ENCODE results near the gene FAM53B.

The FAM53B gene

DNA sequence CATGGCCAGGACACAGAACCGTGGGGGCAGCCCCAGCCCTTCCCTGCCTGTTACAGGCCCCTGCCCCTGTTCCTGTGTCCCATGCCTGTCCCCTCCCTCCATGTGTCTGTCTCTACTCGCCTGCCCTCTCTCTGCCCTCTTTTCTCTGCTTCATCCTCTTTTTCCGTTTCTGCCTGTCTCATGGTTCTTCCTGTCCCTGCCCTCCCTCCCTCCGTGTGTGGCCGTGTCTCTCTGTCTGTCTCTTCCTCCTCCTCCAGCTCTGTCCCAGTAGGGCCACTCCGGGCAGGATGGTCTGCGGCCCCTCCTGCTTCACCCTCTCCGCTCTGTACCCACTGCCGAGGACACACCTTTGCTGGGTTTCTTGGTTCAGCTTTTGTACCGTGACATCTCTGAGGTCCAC is 137.4 kb downstream of the FAM53B start:
- H3K27ac Mint-ChIP-seq = no peak overlapping the region
- intact Hi-C loops (cut with micrococcal nuclease) = no loop called here
- peaks cover 7% of the 10 kb centered on the region for H3K27me3 Mint-ChIP-seq
- H3K4me1 Mint-ChIP-seq (ENCODE audit: low read depth) = peaks cover 20% of the 10 kb centered on the region
- no peak overlapping the region for H3K4me3 Mint-ChIP-seq
- H3K9me3 Mint-ChIP-seq = no peaks in the 10 kb centered on the region
- H3K36me3 Mint-ChIP-seq (ENCODE audit: low read depth) = no peaks in the 10 kb centered on the region

DNA sequence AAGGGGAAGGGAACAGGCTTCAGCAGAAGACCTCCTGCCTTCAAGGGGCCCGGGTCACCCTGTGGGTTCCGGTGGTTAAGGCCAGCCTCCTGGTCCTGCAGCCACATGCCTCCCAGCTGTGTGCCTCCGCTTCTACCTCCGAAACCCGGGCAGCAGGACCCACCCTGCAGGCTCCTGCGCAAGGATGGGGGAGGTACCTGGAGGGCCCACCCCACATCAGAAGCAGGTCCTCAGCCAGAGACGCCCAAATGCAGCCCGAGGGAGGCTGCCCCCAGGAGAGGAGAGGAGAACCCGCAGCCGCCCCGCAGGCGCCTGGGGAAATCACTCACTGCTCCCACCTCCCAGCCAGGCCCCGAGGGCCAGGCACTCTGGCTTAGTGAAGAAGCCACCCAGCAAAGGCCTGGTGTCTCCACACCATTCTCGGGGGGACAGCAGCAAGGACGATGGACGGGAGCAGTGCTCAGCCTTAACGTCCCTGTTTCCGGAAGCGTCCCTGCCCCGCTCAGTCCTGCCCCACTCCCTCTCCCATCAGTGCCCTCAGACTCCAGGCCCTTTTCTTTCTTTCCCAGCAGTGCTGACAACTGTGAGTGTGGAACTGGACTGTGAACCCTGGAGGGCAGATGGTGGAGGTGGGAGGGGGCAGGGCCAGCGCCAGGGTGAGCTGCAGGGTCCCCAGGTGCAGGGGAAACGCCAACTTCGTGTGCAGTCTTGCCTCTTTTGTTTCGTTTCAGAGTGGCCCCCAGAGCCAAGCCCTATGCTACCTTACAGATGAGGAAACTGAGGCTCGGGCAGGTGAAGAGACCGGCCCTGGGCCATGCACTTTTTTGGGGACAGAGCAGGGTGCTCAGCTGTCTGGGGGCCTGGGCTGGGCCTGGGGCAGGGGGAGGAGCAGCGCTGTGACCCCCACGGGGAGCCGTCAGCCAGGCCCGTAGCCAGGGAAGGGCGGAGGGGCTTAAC is 138.0 kb downstream of the FAM53B start:
- no peaks in the 10 kb centered on the region for H3K36me3 Mint-ChIP-seq (ENCODE audit: low read depth)
- H3K4me1 Mint-ChIP-seq (ENCODE audit: low read depth) = peaks cover 13% of the 10 kb centered on the region
- intact Hi-C loops (cut with micrococcal nuclease) = no loop called here
- peaks cover 7% of the 10 kb centered on the region for H3K27me3 Mint-ChIP-seq
- no peaks in the 10 kb centered on the region for H3K9me3 Mint-ChIP-seq
- H3K4me3 Mint-ChIP-seq = no peak overlapping the region
- H3K27ac Mint-ChIP-seq = no peak overlapping the region

DNA sequence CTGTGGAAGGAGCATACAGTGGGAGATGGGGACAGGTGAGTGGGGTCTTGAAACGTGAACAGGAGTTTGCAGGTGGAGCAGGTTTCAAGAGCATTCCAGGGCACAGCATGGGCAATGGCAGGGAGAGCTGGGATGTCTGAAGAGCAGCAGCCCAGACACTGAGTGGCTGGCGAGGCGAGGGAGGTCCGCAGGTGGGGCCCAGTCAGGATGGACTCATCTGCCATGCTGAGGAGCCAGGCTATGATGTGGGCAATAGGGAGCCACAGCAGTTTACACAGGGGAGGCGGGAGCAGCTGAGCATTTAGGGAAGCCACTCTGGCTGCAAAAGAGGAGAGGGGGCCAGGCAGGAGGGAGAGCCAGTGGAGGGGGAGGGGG is 138.7 kb downstream of the FAM53B start:
- Mint-ChIP-seq H3K36me3 (ENCODE audit: low read depth) (no peaks in the 10 kb centered on the region), H3K9me3 (no peaks in the 10 kb centered on the region), H3K27me3 (peaks cover 7% of the 10 kb centered on the region), H3K4me1 (ENCODE audit: low read depth) (peaks cover 10% of the 10 kb centered on the region), H3K4me3 (no peak overlapping the region), H3K27ac (no peak overlapping the region)
- intact Hi-C loops (cut with micrococcal nuclease) = no loop called here

DNA sequence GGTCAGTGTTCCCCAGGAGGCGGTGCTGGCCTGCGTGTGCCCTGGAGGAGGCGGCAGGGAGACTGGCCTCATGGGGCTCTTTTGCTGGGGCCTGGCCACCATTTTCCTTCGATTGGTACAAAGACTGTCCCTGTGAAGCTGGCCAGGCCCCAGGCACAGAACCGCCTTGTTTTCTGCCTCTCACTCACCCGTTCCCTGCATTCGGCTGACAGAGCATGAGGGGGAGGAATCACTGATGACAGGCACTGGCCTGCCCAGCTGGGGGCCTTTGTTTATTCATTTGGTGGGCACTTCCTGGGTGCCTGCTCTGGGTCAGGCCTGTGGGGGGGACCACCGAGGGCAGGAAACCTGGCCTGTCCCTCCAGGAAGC is 139.2 kb downstream of the FAM53B start:
- Mint-ChIP-seq H3K27me3 (peaks cover 7% of the 10 kb centered on the region), H3K4me3 (no peak overlapping the region), H3K36me3 (ENCODE audit: low read depth) (no peaks in the 10 kb centered on the region), H3K9me3 (no peaks in the 10 kb centered on the region), H3K27ac (no peak overlapping the region), H3K4me1 (ENCODE audit: low read depth) (peaks cover 10% of the 10 kb centered on the region)
- intact Hi-C loops (cut with micrococcal nuclease) = no loop called here

- Mint-ChIP-seq H3K4me1 (ENCODE audit: low read depth) (peaks cover 10% of the 10 kb centered on the region), H3K36me3 (ENCODE audit: low read depth) (no peaks in the 10 kb centered on the region), H3K27ac (no peak overlapping the region), H3K9me3 (no peaks in the 10 kb centered on the region), H3K4me3 (no peak overlapping the region), H3K27me3 (peaks cover 10% of the 10 kb centered on the region)
- intact Hi-C loops (cut with micrococcal nuclease) = no loop called here
Observed at GRCh38 chr10:124604214-124605000, 139.8 kb downstream of the FAM53B start.

- H3K4me3 Mint-ChIP-seq = no peak overlapping the region
- intact Hi-C loops (cut with micrococcal nuclease) = no loop called here
- peaks cover 10% of the 10 kb centered on the region for H3K4me1 Mint-ChIP-seq (ENCODE audit: low read depth)
- no peak overlapping the region for H3K27ac Mint-ChIP-seq
- no peaks in the 10 kb centered on the region for H3K9me3 Mint-ChIP-seq
- no peaks in the 10 kb centered on the region for H3K36me3 Mint-ChIP-seq (ENCODE audit: low read depth)
- peaks cover 16% of the 10 kb centered on the region for H3K27me3 Mint-ChIP-seq
Observed at GRCh38 chr10:124603376-124604213, 140.6 kb downstream of the FAM53B start.

- Mint-ChIP-seq H3K4me3 (no peak overlapping the region), H3K27ac (no peak overlapping the region), H3K36me3 (ENCODE audit: low read depth) (no peaks in the 10 kb centered on the region), H3K9me3 (no peaks in the 10 kb centered on the region), H3K27me3 (peaks cover 15% of the 10 kb centered on the region), H3K4me1 (ENCODE audit: low read depth) (peaks cover 10% of the 10 kb centered on the region)
- intact Hi-C loops (cut with micrococcal nuclease) = no loop called here
Observed at GRCh38 chr10:124602646-124603365, 141.4 kb downstream of the FAM53B start.

GRCh38 chr10:124602121-124602561 is 142.0 kb downstream of the FAM53B start:
- no peak overlapping the region for H3K4me3 Mint-ChIP-seq
- intact Hi-C loops (cut with micrococcal nuclease) = no loop called here
- no peak overlapping the region for H3K27ac Mint-ChIP-seq
- H3K36me3 Mint-ChIP-seq (ENCODE audit: low read depth) = no peaks in the 10 kb centered on the region
- H3K27me3 Mint-ChIP-seq = peaks cover 15% of the 10 kb centered on the region
- H3K9me3 Mint-ChIP-seq = no peaks in the 10 kb centered on the region
- peaks cover 9% of the 10 kb centered on the region for H3K4me1 Mint-ChIP-seq (ENCODE audit: low read depth)

GRCh38 chr10:124601431-124602120 is 142.6 kb downstream of the FAM53B start:
- Mint-ChIP-seq H3K4me3 (no peak overlapping the region), H3K36me3 (ENCODE audit: low read depth) (no peaks in the 10 kb centered on the region), H3K27me3 (peaks cover 13% of the 10 kb centered on the region), H3K27ac (no peak overlapping the region), H3K4me1 (ENCODE audit: low read depth) (peaks cover 3% of the 10 kb centered on the region), H3K9me3 (no peaks in the 10 kb centered on the region)
- intact Hi-C loops (cut with micrococcal nuclease) = no loop called here

GRCh38 chr10:124601016-124601415 is 143.2 kb downstream of the FAM53B start:
- intact Hi-C loops (cut with micrococcal nuclease) = no loop called here
- peaks cover under 1% of the 10 kb centered on the region for H3K4me1 Mint-ChIP-seq (ENCODE audit: low read depth)
- no peaks in the 10 kb centered on the region for H3K9me3 Mint-ChIP-seq
- peaks cover 13% of the 10 kb centered on the region for H3K27me3 Mint-ChIP-seq
- H3K36me3 Mint-ChIP-seq (ENCODE audit: low read depth) = no peaks in the 10 kb centered on the region
- no peak overlapping the region for H3K27ac Mint-ChIP-seq
- H3K4me3 Mint-ChIP-seq = no peak overlapping the region

GRCh38 chr10:124600051-124600880 is 143.9 kb downstream of the FAM53B start:
- Mint-ChIP-seq H3K27me3 (peaks cover 11% of the 10 kb centered on the region), H3K4me3 (no peak overlapping the region), H3K4me1 (ENCODE audit: low read depth) (peaks cover 7% of the 10 kb centered on the region), H3K27ac (peak overlapping the region; percentile 9), H3K36me3 (ENCODE audit: low read depth) (no peaks in the 10 kb centered on the region), H3K9me3 (no peaks in the 10 kb centered on the region)
- intact Hi-C loops (cut with micrococcal nuclease) = no loop called here

- intact Hi-C loops (cut with micrococcal nuclease) = no loop called here
- Mint-ChIP-seq H3K4me1 (ENCODE audit: low read depth) (peaks cover 7% of the 10 kb centered on the region), H3K4me3 (no peak overlapping the region), H3K27me3 (peaks cover 11% of the 10 kb centered on the region), H3K27ac (peak overlapping the region; percentile 9), H3K9me3 (no peaks in the 10 kb centered on the region), H3K36me3 (ENCODE audit: low read depth) (no peaks in the 10 kb centered on the region)
Observed at GRCh38 chr10:124599588-124600050, 144.6 kb downstream of the FAM53B start.

Measured in dendritic cell treated with granulocyte-macrophage colony-stimulating factor and Interleukin-4, amounts not matched to agents 40 ng/mL and 50 ng/mL, for 4 days (primary cell).